Measurements from ENCODE around the gene F2. TPM values are rescaled to one million over a fixed set of nuclear protein-coding genes. Genes with fewer than 3 reads are reported as not detected.

F2 gene
- total and polyA plus RNA-seq, 10 donors = 0.03 to 0.33 (median 0.23) TPM; not detected in 7

DNA sequence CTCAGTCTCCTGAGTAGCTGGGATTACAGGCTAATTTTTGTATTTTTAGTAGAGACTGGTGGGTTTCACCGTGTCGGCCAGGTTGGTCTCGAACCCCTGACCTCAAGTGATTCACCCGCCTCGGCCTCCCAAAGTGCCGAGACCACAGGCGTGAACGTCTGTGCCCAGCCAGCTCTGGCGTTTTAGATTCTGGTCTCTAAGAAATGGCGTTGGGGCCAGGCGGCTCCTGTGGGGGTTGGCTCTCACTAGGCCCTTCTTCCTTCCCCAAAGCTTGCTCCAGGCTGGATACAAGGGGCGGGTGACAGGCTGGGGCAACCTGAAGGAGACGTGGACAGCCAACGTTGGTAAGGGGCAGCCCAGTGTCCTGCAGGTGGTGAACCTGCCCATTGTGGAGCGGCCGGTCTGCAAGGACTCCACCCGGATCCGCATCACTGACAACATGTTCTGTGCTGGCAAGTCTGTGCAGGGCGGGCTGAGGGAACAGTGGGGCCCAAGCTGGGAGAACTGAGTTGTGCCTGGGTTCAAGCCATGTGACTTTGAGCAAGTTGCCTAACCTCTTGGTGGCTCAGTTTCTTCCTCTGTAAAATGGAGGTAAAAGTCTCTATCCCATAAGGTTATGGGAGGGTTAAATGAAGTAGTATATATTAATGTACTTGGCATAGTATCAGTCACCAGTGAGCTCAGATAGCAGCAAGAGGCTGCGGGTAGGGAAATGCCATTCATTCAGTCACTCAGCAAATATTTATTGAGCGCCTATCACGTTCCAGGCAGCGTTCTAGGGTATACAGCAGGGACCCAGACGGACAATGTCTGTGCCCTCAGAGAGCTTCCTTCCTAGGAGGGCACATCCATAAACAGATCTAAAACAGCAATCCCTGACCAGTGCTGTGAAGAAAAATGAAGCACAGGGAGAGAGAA is 10.4 kb downstream of the F2 start:
- H3K4me3 ChIP-seq = no peak overlapping the region
- H3K36me3 ChIP-seq = no peaks in the 10 kb centered on the region
- TF ChIP-seq, protein P1, sequence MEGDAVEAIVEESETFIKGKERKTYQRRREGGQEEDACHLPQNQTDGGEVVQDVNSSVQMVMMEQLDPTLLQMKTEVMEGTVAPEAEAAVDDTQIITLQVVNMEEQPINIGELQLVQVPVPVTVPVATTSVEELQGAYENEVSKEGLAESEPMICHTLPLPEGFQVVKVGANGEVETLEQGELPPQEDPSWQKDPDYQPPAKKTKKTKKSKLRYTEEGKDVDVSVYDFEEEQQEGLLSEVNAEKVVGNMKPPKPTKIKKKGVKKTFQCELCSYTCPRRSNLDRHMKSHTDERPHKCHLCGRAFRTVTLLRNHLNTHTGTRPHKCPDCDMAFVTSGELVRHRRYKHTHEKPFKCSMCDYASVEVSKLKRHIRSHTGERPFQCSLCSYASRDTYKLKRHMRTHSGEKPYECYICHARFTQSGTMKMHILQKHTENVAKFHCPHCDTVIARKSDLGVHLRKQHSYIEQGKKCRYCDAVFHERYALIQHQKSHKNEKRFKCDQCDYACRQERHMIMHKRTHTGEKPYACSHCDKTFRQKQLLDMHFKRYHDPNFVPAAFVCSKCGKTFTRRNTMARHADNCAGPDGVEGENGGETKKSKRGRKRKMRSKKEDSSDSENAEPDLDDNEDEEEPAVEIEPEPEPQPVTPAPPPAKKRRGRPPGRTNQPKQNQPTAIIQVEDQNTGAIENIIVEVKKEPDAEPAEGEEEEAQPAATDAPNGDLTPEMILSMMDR (IDR thresholded peaks at IDR 0.05 in 8 of 11, conservative IDR thresholded peaks at IDR 0.05 in 3 of 11) = no peak
- TF ChIP-seq POLR2A (IDR thresholded peaks at IDR 0.05) (no peak), POLR2AphosphoS5 (IDR thresholded peaks at IDR 0.05) (no peak)
- H3K27ac ChIP-seq = no peak overlapping the region
- H3K27me3 ChIP-seq (replicated peaks in 1 of 7) = no peaks in the 10 kb centered on the region
- intact Hi-C loops (cut with DNase I; ENCODE audit: low total_unique reads) = no loop called here
- H3K4me1 ChIP-seq = no peaks in the 10 kb centered on the region
- no peaks in the 10 kb centered on the region for H3K9me3 ChIP-seq
- 87 to 92% (median 91%) methylated on average over 17 to 24 of the region's 24 CpGs for WGBS, 5 donors
- peak; percentile 59 for DNase-seq

DNA sequence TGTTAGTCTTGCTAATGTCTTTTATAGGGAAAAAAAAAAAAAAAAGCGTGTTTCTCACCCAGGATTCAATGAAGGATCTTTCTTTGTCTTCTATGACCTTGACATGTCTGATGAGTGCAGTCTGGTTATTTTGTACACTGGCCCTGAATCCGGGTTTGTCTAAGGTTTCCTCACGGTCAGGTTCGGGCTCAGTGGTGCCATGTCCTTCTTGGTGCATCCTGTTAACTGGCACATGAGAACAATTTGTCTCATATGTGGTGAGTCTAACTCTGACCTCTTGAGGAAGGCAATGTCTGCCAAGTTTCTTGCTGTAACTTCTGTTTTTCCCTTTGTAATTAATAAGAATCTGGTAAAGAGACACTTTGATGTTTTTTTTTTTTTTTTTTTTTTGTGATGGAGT is 12.5 kb downstream of the F2 start:
- intact Hi-C loops (cut with DNase I; ENCODE audit: low total_unique reads) = no loop called here
- DNase-seq = peak; percentile 29
- H3K27ac ChIP-seq = no peak overlapping the region
- 71 to 89% (median 79%) methylated on average over 4 of the region's 4 CpGs for WGBS, 5 donors
- H3K27me3 ChIP-seq (replicated peaks in 1 of 7) = no peaks in the 10 kb centered on the region
- H3K4me3 ChIP-seq = no peak overlapping the region
- H3K9me3 ChIP-seq = no peaks in the 10 kb centered on the region
- no peaks in the 10 kb centered on the region for H3K36me3 ChIP-seq
- no peaks in the 10 kb centered on the region for H3K4me1 ChIP-seq
- TF ChIP-seq POLR2AphosphoS5 (IDR thresholded peaks at IDR 0.05) = no peak
- TF ChIP-seq, protein P1 (IDR thresholded peaks at IDR 0.05 in 8 of 11, conservative IDR thresholded peaks at IDR 0.05 in 3 of 11) = no peak
- TF ChIP-seq POLR2A (IDR thresholded peaks at IDR 0.05) = no peak

DNA sequence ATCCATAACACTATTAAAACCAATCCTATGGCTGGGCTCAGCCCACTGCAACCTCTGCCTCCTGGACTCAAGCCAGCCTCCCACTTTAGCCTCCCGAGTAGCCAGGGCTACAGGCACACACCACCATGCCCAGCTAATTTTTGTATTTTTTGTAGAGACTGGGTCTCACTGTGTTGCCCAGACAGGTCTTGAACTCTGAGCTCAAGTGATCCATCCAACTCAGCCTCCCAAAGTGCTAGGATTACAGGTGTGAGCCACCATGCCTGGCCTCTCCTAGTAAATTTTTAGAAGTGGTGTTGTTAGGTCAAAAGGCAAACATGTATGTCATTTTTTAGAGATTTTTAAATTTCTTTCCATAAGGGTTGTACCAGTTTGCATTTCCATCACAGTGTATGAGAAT is 14.2 kb downstream of the F2 start:
- Histone ChIP-seq H3K27ac (no peak overlapping the region), H3K27me3 (replicated peaks in 1 of 7) (no peaks in the 10 kb centered on the region), H3K36me3 (no peaks in the 10 kb centered on the region), H3K4me3 (no peak overlapping the region), H3K4me1 (no peaks in the 10 kb centered on the region), H3K9me3 (no peaks in the 10 kb centered on the region)
- WGBS, 5 donors = 71 to 92% (median 85%) methylated on average over 1 of the region's 1 CpG
- intact Hi-C loops (cut with DNase I; ENCODE audit: low total_unique reads) = no loop called here
- peak; percentile 13 for DNase-seq
- no peak for TF ChIP-seq POLR2A (IDR thresholded peaks at IDR 0.05)
- TF ChIP-seq POLR2AphosphoS5 (IDR thresholded peaks at IDR 0.05) = no peak
- TF ChIP-seq, protein P1 (IDR thresholded peaks at IDR 0.05 in 8 of 11, conservative IDR thresholded peaks at IDR 0.05 in 3 of 11) = no peak

DNA sequence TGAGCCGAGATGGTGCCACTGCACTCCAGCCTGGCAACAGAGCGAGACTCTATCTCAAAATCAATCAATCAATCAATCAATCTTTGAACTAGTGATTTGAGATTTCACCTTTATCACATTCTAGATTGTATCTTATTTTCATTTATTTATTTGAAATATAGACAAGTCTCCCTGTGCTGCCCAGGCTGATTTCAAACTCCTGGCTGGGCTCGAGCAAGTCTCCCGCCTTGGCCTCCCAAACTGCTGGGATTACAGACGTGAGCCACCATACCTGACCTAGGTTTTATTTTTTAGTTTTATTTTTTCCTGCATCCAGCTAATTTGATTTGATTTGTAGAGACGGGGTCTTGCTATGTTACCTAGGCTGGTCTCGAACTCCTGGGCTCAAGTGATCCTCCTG is 17.1 kb downstream of the F2 start:
- no peaks in the 10 kb centered on the region for H3K4me1 ChIP-seq
- no peak overlapping the region for H3K27ac ChIP-seq
- 91 to 97% (median 94%) methylated on average over 7 of the region's 7 CpGs for WGBS, 5 donors
- TF ChIP-seq, protein P1 (IDR thresholded peaks at IDR 0.05 in 8 of 11, conservative IDR thresholded peaks at IDR 0.05 in 3 of 11) = no peak
- TF ChIP-seq POLR2AphosphoS5 (IDR thresholded peaks at IDR 0.05) = no peak
- no peak for TF ChIP-seq POLR2A (IDR thresholded peaks at IDR 0.05)
- no peak overlapping the region for H3K4me3 ChIP-seq
- intact Hi-C loops (cut with DNase I; ENCODE audit: low total_unique reads) = no loop called here
- peaks cover 0 to 21% (median under 1%) of the 10 kb centered on the region in 6 donors for H3K36me3 ChIP-seq
- DNase-seq = no peak
- H3K9me3 ChIP-seq = no peaks in the 10 kb centered on the region
- H3K27me3 ChIP-seq (replicated peaks in 1 of 7) = no peaks in the 10 kb centered on the region
